DND-41 (cell line): Measurements from ENCODE around the gene TRIM65.

Experiments used
- ATAC-seq: fragments of 200-7000 bp; cut with Tn5 transposase; 3 replicates; pipeline ENCODE4 v1.9.1; 2021; ENCODE audit warnings: low read depth; ENCODE audit not compliant: insufficient read depth
- DNase-seq: peaks from one replicate; pipeline ENCODE4 v3.0.0-alpha.2; 2020
- H2AFZ ChIP-seq: 2 replicates; pipeline ENCODE4 v1.6.0; 2012; ENCODE audit warnings: low read depth, low read length
- H3K27ac ChIP-seq: 2 replicates; pipeline ENCODE4 v1.5.1; 2012; ENCODE audit warnings: low read length, inconsistent platforms
- H3K27me3 ChIP-seq: fragments of 200-600 bp; sonication (generic); 2 replicates; pipeline ENCODE4 v1.6.0; 2012; ENCODE audit warnings: low read length, mild to moderate bottlenecking, inconsistent platforms; ENCODE audit not compliant: insufficient read depth, poor library complexity
- H3K36me3 ChIP-seq: 2 replicates; pipeline ENCODE4 v1.5.1; 2012; ENCODE audit warnings: low read length, inconsistent platforms; ENCODE audit not compliant: insufficient read depth
- H3K4me1 ChIP-seq: 2 replicates; pipeline ENCODE4 v1.5.1; 2012; ENCODE audit warnings: mild to moderate bottlenecking, low read length; ENCODE audit not compliant: insufficient read depth
- H3K4me2 ChIP-seq: 2 replicates; pipeline ENCODE4 v1.6.0; 2012; ENCODE audit warnings: mild to moderate bottlenecking, moderate library complexity, low read length, inconsistent platforms; ENCODE audit not compliant: insufficient read depth
- H3K4me3 ChIP-seq, 2 experiments: fragments of 200-600 bp in 1 of 2; shearing (Covaris generic) in 1 of 2; 2 replicates each; pipeline ENCODE4 v1.5.1; 2012 to 2016; ENCODE audit warnings: inconsistent platforms in 2 of 2, low read length in 2 of 2, mild to moderate bottlenecking in 2 of 2, low read depth in 1 of 2, moderate library complexity in 1 of 2
- H3K79me2 ChIP-seq: 2 replicates; pipeline ENCODE4 v1.6.0; 2012; ENCODE audit warnings: low read length, inconsistent platforms; ENCODE audit not compliant: insufficient read depth
- H3K9ac ChIP-seq: 2 replicates; pipeline ENCODE4 v1.6.0; 2012; ENCODE audit warnings: low read depth, mild to moderate bottlenecking, inconsistent platforms, low read length, moderate library complexity
- H3K9me3 ChIP-seq: 2 replicates; pipeline ENCODE4 v1.5.1; 2012; ENCODE audit warnings: low read length, moderate library complexity, mild to moderate bottlenecking, inconsistent platforms; ENCODE audit not compliant: insufficient read depth, severe bottlenecking
- H4K20me1 ChIP-seq: 2 replicates; pipeline ENCODE4 v1.6.0; 2012; ENCODE audit warnings: low read length; ENCODE audit not compliant: insufficient read depth
- EZH2 ChIP-seq: IDR thresholded peaks from 3 replicates; pipeline ENCODE4 v1.6.1; 2012; ENCODE audit warnings: borderline replicate concordance, low read depth, mild to moderate bottlenecking, moderate library complexity, low read length, inconsistent platforms; ENCODE audit not compliant: severe bottlenecking
- TF ChIP-seq, protein P1 (sequence below): IDR thresholded peaks from 2 replicates; pipeline ENCODE4 v1.5.1; 2012; ENCODE audit warnings: borderline replicate concordance, low read length, moderate library complexity, mild to moderate bottlenecking; ENCODE audit not compliant: poor library complexity, severe bottlenecking; ENCODE audit errors: extremely low read depth

TRIM65 gene

DNA sequence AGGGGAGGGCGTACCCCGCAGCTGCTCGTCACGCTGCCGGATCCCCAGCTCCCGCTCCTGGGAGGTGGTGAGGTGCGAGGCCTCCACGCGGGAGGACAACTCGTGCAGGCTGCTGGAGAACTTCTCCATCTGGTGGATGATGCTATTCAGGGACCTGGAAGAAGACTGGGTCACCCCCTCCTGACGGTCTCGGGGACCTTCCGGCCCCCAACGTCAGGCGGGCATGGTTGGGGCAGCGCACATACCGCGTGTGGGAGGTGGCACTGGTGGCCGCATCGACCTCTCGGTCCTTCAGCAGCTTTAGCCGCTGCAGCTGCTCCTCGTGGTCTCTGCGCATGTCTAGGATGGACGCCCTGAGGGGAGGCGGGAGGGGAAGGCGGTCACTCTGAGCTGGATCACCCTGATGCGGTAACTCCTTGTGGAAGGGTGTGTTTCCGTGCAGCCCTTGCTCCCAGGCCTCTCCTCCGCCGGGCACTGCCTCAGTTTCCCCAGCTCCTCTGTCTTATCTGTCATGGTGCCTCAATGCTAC lies 21.2 kb upstream of the TRIM65 start:
- Histone ChIP-seq H3K27ac (no peak overlapping the region), H3K27me3 (no peaks in the 10 kb centered on the region), H3K4me3 (no peak overlapping the region), H2AFZ (no peak overlapping the region), H3K36me3 (peaks cover 46% of the 10 kb centered on the region), H3K4me2 (no peak overlapping the region), H3K79me2 (no peaks in the 10 kb centered on the region), H3K9ac (no peak overlapping the region), H3K9me3 (no peaks in the 10 kb centered on the region), H4K20me1 (no peaks in the 10 kb centered on the region), H3K4me1 (no peaks in the 10 kb centered on the region)
- no peak for DNase-seq
- ATAC-seq: no peak
- TF ChIP-seq EZH2: no peak
- TF ChIP-seq, protein P1, sequence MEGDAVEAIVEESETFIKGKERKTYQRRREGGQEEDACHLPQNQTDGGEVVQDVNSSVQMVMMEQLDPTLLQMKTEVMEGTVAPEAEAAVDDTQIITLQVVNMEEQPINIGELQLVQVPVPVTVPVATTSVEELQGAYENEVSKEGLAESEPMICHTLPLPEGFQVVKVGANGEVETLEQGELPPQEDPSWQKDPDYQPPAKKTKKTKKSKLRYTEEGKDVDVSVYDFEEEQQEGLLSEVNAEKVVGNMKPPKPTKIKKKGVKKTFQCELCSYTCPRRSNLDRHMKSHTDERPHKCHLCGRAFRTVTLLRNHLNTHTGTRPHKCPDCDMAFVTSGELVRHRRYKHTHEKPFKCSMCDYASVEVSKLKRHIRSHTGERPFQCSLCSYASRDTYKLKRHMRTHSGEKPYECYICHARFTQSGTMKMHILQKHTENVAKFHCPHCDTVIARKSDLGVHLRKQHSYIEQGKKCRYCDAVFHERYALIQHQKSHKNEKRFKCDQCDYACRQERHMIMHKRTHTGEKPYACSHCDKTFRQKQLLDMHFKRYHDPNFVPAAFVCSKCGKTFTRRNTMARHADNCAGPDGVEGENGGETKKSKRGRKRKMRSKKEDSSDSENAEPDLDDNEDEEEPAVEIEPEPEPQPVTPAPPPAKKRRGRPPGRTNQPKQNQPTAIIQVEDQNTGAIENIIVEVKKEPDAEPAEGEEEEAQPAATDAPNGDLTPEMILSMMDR: no peak

DNA sequence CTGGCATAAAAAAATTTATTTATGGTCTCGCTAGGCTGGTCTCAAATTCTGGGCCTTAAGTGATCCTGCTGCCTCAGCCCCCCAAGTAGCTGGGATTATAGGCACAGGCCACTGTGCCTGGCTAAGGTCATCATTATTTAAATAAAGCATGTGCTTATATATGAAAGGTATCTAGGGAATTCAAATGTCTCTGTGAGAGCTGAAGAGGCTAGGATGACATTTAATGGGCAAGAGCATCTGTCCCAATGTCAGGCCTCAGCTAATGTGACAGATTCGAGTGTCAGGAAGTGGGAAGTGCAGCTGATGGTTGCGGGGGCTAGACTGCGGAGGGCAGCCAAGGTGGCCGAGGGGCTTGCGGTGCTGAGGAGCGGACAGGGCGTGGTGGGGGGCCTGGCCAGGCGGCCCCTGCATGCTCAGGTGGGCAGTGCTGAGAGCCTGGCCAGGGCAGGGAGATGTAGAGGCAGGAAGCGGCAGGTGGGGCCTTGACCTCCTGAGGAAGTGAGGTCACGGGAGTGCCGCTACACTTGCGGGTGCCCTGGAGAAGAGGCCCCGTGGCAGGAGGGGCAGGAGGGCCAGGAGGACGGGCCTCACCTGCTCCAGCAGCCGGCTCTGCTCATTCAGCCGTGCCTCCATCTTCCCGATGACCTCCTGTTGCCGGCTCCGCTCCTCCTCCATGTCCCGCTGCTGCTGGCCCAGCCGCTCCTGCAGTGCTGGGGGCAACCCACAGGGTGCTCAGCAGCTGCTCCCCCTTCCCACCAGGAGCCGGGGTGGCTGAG lies 20.6 kb upstream of the TRIM65 start:
- ATAC-seq: no peak
- Histone ChIP-seq H3K9me3 (no peaks in the 10 kb centered on the region), H3K4me2 (no peak overlapping the region), H3K36me3 (peaks cover 40% of the 10 kb centered on the region), H3K4me1 (no peaks in the 10 kb centered on the region), H2AFZ (no peak overlapping the region), H3K79me2 (no peaks in the 10 kb centered on the region), H3K4me3 (no peak overlapping the region), H3K27me3 (no peaks in the 10 kb centered on the region), H3K27ac (no peak overlapping the region), H4K20me1 (no peaks in the 10 kb centered on the region), H3K9ac (no peak overlapping the region)
- no peak for DNase-seq
- TF ChIP-seq EZH2: no peak
- TF ChIP-seq, protein P1: no peak

DNA sequence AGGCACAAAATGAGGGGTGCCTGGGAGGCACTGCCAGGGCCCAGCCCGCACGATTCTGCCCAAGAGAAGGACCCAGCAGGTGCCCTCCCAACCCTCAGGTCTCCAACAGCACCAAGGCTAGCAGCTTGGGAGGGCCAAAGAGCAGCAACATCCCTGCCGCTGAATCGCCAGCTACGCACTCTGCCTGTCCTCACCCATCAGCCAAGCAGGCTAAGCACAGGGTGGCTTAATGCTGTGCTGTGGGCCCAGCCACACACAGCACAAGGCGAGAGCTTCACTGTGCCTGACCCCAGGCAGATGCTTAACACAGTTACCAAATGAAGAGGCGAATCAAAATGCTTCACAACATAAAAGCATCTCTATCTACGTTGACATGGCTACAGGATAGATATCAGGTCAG lies 18.5 kb upstream of the TRIM65 start:
- DNase-seq: no peak
- Histone ChIP-seq H3K27ac (no peak overlapping the region), H3K9ac (no peak overlapping the region), H3K9me3 (no peaks in the 10 kb centered on the region), H3K27me3 (no peaks in the 10 kb centered on the region), H3K36me3 (peaks cover 32% of the 10 kb centered on the region), H3K4me1 (no peaks in the 10 kb centered on the region), H2AFZ (no peak overlapping the region), H3K4me3 (no peak overlapping the region), H4K20me1 (no peaks in the 10 kb centered on the region), H3K79me2 (no peaks in the 10 kb centered on the region), H3K4me2 (no peak overlapping the region)
- TF ChIP-seq, protein P1: no peak
- no peak for TF ChIP-seq EZH2
- ATAC-seq: no peak
